NOMO-1 treated with DMSO at 0.1 percent for 48 hours (cell line): ENCODE data around the gene ACSS2.
A peak's percentile ranks its signal among the peaks of the same experiment; 100 is the strongest.

ENCODE experiments used
- DNase-seq: peaks from one replicate; lab custom pipeline; 2025; ENCODE audit not compliant: unreplicated experiment; lab: John Stamatoyannopoulos, UW

Gene ACSS2

DNA sequence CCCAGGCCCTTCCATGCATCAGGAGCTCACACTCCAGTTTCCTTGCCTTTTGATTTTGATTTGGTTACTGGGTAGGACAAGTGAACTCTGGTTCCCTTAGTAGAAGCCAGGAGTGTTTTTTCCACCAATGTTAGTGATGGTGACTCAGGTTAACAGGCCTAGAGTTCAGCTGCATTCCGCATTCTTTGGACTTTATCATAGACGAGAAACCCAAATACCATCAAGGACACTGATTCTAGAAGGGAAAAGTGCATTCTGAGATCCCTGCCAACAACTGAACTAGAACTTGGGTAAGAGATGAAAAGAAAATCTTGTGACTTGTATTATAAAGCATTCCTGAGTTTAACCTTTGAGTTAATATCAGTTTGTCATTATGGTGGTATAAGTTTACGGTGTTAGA, 70.2 kb downstream of the ACSS2 start:
- DNase-seq = no peak

DNA sequence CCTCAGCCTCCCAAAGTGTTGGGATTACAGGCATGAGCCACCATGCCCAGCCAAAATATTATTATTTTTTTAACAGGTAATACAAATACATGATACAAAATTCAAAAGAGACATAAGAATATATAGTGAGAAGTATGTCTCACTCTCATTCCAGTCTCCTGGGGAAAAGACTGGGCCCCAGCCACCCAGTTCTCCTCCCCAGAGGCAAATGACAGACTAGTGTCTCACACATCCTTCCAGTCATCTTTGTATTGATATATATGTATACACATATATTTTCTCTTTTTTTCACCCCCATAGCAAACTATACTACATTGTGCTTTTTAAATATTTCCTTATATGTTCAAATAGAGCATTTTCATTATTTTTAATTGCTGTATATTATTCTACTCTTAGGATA, 70.9 kb downstream of the ACSS2 start:
- DNase-seq = no peak

DNA sequence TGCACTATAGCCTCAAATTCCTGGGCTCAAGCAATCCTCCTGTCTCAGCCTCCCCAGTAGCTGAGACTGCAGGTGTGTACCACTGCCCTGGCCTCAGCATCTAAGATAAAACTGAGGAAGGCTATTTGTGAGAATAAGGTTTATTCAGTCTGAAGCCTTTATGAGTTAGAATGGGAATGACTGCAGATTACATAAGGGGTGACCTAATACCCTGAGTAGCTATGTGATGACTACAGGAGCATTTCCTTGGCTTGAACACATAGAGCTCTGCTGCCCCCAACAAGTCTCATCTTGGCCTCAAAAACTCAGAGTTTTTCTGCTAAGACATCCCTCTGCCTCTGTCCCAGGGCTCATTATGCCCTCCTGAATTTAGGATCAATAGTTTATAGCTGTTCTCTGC, 71.6 kb downstream of the ACSS2 start:
- no peak for DNase-seq

- no peak for DNase-seq
These were observed 72.7 kb downstream of the ACSS2 start for GRCh38 chr20:34949120-34949519.

GRCh38 chr20:34951252-34951651, 74.8 kb downstream of the ACSS2 start:
- DNase-seq = no peak

- no peak for DNase-seq
These were observed 75.2 kb downstream of the ACSS2 start for GRCh38 chr20:34951652-34952051.

- no peak for DNase-seq
These were observed 76.3 kb downstream of the ACSS2 start for GRCh38 chr20:34952671-34953070.

DNA sequence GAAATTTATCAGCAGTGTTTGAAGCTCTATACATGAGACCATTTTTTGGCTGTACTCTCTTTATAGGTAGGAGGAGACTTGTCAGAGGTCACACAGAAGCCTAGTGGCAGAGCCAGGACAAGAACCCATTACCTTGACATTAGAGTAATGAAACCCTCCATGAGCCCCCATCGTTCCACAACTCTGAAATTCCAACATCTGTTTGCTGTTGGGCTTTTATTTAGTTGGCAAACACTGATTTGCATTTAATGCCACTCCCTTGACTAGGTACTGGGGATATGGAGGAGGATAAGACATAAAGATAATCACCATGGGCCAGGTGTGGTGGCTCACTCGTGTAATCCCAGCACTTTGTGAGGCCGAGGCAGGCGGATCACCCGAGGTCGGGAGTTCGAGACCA, 77.5 kb downstream of the ACSS2 start:
- no peak for DNase-seq

GRCh38 chr20:34954904-34955230, 78.5 kb downstream of the ACSS2 start:
- DNase-seq = peak; percentile 41

GRCh38 chr20:34955231-34956040, 79.0 kb downstream of the ACSS2 start, which contains the start of the genes GSS and MYH7B:
Gene GSS, minus strand, starts transcription at chr20:34955806. Its CDS starts 3,954 bp downstream, at chr20:34951852.
Gene MYH7B, plus strand, starts transcription at chr20:34955868. Its CDS starts 22,138 bp downstream, at chr20:34978006.
- peak; percentile 94 for DNase-seq

DNA sequence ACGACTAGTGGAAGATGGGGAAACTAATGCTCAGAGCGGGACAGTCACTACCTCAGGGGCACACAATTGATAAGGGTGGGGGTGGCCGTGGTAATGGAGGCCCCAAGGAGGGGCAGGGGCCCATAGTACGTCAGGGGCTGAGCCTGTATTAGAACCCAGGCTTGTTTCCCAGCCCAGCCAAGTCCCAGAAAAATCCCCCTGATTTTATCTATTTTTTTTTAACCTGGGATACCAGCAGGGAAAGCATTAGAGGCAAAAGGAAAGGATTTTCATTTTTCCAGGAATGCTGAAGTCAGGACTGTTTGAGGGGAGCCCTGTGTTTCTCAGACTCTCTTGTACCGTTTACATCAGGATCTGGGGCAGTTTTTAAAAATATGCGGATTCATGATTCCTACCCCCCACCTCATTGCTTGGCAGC, 79.6 kb downstream of the ACSS2 start:
- DNase-seq = no peak

- no peak for DNase-seq
These were observed 80.5 kb downstream of the ACSS2 start for GRCh38 chr20:34956751-34957472.

- no peak for DNase-seq
These were observed 88.1 kb downstream of the ACSS2 start for GRCh38 chr20:34964486-34964885.

DNA sequence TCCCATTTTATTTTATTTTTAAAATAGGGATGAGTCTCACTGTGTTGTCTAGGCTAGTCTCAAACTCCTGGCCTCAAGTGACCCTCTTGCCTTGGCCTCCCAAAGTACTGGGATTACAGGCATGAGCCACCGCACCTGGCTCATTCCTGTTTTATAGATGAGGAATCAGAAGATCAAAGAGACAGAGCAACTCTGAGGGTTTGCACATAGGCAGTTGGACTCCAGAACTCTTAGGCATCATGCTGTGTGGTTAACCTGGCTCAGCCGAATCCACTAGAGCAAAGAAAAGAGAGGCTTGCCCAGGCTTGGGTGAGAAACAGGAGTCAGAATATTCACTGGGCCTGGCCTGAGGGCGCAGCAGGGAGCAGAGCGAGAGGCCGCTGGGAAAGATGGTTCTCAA, 88.6 kb downstream of the ACSS2 start:
- no peak for DNase-seq

- no peak for DNase-seq
These were observed 91.0 kb downstream of the ACSS2 start for GRCh38 chr20:34967421-34967820.

- no peak for DNase-seq
These were observed 91.8 kb downstream of the ACSS2 start for GRCh38 chr20:34968042-34968775.

GRCh38 chr20:34970193-34970840, 93.9 kb downstream of the ACSS2 start:
- no peak for DNase-seq

- DNase-seq = no peak
These were observed 94.6 kb downstream of the ACSS2 start for GRCh38 chr20:34970846-34971560.

DNA sequence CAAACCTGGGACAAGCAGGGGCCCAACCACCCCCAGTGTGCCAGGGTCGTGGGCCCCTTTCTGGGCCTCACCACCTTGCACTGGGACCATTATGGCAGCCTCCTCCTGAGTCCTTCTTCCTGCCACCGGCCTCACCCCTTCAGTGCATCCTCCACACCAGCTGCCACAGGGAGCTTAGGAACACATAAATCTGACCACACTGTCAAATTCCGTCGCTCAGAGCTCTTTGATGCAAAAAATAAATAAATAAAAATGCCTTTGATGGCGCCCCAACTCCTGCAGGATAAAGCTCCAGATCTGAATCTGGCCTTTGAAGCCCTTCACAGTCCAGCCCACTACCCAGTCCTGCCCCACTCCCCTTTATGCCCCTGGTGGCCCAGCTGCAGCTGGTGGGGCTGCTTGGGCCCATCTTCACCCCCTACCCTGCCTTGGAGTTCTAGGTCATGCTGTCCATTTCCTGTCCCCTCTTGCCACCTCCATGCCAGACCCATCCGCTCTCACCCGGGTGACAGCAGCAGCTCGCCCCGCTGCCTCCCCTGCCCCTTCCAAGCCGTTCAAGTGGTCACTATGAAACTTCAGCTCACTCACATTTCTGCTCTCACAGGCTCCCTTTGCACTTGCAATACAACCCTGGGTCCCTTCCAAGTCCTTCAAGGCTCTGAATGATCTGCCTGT, 95.3 kb downstream of the ACSS2 start:
- DNase-seq = no peak

DNA sequence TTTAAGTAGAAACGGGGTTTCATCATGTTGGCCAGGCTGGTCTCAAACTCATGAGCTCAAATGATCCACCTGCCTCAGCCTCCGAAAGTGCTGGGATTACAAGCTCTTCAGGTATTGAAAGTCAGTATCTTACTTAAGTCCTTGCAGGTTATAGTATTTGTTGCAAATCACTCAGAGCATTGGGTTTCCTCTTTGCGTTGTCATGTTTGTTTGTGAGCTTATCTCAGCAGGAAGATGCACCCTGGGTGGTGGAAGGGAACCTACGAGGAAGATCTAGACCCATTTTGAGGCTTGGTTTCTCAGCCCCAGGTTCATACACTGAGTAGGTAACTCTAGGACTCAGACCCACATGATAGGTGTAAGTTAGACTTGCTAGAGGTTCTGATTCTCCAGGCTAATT, 97.8 kb downstream of the ACSS2 start:
- DNase-seq = no peak
